Spleen (tissue), 7 donors: ENCODE measurements around the gene CENPC.

Experiments
- CTCF ChIP-seq, 11 experiments: fragments of 200-600 bp in 7 of 11; fragments of 450-650 bp in 4 of 11; sonication (generic) in 4 of 11; IDR thresholded peaks in 8 of 11; conservative IDR thresholded peaks in 3 of 11; 1 replicate in 7 of 11; 2 replicates in 4 of 11; pipeline versions ENCODE4 v1.4.0 to v1.8.0; 2016 to 2021; ENCODE audit warnings: antibody characterized with exemption in 11 of 11, inconsistent platforms in 4 of 11, mild to moderate bottlenecking in 1 of 11
- POLR2A ChIP-seq, 3 donors: fragments of 450-650 bp; IDR thresholded peaks; one replicate each; pipeline ENCODE4 v1.5.1; 2017; ENCODE audit warnings: antibody characterized with exemption in 3 of 3, mild to moderate bottlenecking in 1 of 3
- donor health status: DM: no; HTN: no; CAD: no; lungs with moderate emphysema.
- donor health status: DM: no; HTN: no; CAD: no.
- donor health status: DM: no; HTN: no; CAD: no.

- TF ChIP-seq POLR2A (IDR thresholded peaks at IDR 0.05) (no peak), CTCF (IDR thresholded peaks at IDR 0.05 in 8 of 11, conservative IDR thresholded peaks at IDR 0.05 in 3 of 11) (no peak)
Observed at GRCh38 chr4:67451464-67451863, 93.8 kb downstream of the CENPC start.
